Right renal cortex interstitium (tissue), 3 donors: ENCODE results near the gene CHRM5. TPM values are rescaled to one million over a fixed set of nuclear protein-coding genes. Genes with fewer than 3 reads are reported as not detected.

Experiments used
- DNase-seq, 3 donors: peaks; one replicate each; pipeline ENCODE4 v3.0.0-alpha.2; 2013; ENCODE audit warnings: low read depth in 3 of 3, low spot score in 2 of 3
- polyA plus RNA-seq, 3 donors: library from polyadenylated mRNA; unstranded; fragments of 120-200 nt; gene quantifications; one replicate each; pipeline ENCODE4 v1.2.1, GENCODE V29; 2013; ENCODE audit not compliant: insufficient read length in 3 of 3

CHRM5 gene, protein sequence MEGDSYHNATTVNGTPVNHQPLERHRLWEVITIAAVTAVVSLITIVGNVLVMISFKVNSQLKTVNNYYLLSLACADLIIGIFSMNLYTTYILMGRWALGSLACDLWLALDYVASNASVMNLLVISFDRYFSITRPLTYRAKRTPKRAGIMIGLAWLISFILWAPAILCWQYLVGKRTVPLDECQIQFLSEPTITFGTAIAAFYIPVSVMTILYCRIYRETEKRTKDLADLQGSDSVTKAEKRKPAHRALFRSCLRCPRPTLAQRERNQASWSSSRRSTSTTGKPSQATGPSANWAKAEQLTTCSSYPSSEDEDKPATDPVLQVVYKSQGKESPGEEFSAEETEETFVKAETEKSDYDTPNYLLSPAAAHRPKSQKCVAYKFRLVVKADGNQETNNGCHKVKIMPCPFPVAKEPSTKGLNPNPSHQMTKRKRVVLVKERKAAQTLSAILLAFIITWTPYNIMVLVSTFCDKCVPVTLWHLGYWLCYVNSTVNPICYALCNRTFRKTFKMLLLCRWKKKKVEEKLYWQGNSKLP
- under 1 TPM; 0.07 to 0.17 (median 0.15) TPM for polyA plus RNA-seq

DNA sequence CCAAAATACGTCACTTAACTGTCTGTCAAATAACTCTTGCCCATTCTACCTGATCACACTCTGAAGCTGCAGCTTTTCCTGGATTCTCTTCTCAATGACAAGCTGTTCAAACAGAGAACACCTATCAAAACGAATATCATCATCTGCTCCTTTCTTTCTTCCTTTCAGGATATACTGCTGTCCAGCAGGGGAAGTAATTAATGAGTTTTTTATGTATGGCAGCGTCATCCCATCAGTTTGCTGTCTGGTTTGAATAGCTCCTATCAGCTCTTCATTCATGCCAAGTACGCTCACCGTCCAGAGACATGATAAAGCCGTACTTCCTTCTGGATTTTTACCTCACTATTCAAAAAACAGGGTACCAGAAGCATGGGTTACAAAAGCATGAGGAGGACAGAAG is at the start of gene CHRM5:
TSS of gene CHRM5 (plus strand) at position 274 of the 400 bp plus-strand sequence. CDS start 94,221 bp downstream, outside the sequence.
- no peak for DNase-seq

DNA sequence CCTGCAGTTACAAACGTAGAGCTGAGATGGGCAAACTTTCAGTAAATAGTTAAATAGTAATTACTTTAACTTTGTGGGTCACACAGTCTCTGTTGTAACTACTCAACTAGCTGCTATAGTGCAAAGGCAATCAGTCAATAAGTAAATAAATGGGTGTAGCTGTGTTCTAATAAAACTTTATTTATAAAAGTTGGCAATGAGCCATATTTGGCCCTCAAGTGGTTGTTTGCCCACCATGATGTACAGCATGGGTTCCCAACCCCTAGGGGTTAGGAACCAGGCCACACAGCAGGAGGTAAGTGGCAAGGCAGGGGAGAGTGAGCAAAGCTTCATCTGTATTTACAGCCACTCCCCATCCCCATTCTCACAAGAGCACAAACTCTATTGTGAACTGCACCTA is 44.9 kb upstream of the CHRM5 start:
- DNase-seq = no peak

DNA sequence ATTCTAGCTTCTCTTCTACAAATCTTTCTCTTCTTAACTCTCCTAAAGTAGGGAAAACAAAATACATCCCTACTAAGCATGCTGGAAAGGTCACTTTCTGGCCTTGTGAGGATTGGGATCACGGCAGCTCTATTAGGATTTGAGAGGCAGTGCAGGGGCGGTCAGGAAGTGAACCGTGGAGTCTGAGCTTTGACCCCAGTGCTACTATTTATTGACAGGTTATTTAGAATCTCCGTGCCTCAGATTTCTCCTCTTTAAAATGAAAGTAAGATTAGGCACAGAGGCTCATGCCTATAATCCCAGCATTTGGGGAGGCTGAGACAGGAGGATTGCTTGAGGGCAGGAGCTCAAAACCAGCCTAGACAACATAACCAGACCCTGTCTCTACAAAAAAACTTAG is 42.0 kb upstream of the CHRM5 start:
- DNase-seq = no peak

DNA sequence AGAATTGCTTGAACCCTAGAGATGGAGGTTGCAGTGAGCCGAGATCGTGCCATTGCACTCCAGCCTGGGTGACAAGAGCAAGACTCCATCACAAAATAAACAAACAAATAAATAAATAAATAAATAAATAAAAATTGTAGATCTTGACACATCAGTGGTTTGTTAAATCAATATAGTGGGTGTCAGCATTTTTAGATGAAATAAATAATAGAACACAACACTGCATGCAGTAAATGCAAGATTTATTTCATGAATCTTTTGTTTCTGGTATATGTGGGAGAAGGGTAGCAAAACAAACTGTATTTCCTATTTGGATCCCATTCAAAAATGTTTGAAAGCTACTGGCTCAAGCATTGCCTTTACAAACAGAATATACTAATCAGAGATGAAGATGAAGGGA is 35.6 kb upstream of the CHRM5 start:
- DNase-seq = no peak

DNA sequence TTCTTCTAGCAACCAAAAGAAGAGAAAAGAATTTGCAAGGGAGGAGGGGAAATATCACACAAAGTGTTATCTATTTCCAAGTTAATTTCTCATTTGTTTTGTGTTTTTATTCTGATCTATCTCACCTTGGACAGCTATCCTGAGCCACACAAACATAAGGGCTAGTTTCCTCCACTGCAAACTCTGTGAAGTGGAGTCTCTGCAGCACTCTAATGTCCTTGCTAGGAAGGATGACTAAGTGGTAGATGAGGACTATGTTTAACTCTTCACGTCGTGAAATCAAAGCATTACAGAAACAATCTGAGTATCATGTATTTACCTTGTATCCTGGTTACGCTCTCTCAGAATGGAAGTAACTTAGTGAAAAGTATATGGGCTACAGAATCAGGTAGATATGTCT is 33.9 kb upstream of the CHRM5 start:
- no peak for DNase-seq

DNA sequence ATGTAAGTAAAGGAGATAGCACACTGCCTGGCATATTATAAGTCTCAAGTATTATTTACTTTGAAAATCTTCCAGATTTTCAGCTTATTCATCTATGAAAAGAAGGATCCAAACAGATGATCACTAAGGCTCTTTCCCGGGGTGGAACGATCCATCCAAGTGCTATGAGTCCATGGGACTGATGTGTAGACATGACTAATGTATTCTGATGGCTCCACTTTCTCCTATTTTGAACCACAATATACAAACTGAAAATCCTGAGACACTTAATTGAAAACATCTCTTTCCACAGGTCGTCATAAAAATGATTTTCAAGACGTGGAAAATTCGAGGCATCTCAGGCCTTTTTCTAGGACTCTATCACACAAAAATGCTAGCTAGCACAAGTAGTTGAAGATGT is 33.4 kb upstream of the CHRM5 start:
- DNase-seq = no peak

DNA sequence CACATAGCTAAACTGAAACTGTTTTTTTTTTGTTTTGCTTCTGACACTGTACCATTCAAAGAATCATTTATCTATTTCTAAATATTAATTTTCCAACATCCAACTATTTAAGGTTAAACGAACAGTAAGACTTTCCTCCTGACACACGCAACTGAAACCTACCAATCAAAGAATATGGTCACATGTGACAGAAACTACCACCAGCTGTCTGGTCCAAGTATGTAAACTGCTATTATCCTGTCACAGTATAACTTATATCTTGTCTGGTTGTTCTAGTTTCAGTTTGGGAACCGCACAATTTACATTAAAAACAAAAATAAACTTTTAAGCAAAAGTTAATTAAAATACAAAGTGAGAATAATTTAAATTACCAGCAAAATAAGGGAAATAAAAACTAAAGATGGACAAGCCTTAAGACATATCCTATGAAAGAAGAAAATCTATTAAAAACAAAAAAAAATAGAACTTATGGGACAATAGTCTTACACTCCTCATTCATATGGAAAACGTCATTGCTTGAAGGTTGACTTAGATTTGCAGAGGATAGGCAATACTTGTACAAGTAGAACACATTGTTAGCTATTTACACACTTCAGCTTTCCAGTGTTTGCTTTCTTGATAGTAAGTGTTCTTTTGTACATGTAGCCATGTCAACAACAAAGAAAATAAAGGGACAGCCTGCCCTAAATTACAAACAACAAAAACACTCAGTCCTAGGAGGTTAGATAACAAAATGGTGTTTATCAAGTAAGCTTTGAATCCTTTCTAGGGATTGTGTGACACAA is 26.8 kb upstream of the CHRM5 start:
- no peak for DNase-seq

DNA sequence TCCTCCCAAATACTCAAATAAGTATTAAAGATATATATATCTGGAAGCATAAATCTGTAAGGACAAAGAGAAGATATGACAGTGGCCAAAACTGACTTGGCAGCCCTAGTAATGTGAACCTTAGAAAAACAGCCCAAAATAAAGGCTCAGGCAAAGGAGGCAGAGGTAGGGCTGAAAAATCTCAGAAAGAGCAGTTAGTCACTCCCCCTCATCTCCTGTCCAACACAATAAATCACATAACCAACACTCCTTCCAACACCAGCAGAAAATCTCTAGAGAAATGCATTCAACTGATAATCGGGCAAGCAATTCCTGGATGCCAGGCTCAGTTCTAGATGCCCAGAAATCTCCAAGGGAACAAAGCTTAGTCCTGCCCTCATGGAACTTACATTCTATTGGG is 22.1 kb upstream of the CHRM5 start:
- DNase-seq = peak in 2 of 3 donors; percentile 25 to 30

DNA sequence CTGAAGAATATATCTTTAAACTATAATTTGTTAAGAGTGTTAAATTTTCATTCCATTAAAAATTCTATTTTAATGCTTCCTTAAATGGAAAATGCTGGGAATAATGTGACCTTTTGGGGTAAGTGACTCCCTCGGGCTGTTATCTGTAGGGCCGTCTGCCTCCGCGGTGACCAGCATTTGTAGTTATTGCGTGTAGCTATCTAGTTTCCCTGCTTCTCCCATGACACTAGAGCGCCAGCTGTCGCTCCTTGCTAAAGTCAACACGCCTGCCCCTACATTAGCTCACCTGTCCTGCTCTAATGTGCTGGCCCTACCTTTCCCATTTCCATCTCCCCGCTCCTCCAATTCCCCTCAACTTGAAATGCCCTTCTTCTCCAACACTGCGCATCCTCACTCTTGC is 12.4 kb upstream of the CHRM5 start:
- no peak for DNase-seq

DNA sequence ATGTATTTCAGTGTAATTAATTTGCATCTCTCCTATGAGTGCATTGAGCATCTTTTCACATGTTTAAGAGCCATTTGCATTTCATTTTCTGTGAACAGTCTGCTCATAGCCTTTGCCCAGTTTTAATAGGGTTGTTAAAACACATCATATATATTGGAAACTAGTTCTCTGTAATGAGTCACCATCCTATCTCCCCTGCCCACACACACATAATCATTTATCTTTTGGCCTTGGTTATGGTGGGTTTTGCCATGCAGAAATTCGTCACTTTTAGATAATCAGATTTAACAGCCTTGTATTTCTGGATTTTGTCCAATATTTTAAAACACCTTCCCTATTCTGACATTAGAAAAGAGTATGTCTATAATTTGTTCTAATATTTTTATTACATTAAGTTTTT is 11.9 kb upstream of the CHRM5 start:
- no peak for DNase-seq

DNA sequence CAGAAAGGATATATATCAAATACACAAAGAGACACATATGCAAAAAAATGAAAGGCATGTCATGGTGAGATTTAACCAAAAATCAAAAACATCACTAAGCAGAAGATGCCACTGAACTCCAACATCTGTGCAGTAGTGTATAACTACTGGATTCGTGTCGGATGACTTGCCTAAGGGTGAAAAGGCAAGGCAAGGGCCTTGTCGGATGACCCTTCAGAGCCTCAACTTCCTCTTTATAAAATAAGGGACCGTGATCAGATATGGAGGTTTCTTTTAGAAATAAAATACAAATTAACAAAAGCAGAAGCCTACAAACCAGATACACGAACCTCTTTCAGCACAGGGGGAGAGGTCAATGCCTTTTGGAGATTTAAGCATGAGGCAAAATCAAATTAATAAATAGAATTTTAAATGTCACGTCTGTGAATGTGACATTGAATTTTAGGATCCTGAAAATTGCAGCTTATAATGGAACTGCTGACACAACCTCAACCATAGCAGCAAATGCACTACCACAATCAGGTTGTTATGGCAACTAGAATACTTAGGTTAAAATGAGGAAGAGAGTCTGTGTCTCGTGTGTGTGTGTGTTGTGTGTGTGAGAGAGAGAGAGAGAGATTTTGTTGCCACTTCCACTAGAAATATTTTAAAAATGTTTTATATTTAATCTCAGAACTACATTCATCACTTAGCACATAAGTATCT is 8.3 kb upstream of the CHRM5 start:
- no peak for DNase-seq

DNA sequence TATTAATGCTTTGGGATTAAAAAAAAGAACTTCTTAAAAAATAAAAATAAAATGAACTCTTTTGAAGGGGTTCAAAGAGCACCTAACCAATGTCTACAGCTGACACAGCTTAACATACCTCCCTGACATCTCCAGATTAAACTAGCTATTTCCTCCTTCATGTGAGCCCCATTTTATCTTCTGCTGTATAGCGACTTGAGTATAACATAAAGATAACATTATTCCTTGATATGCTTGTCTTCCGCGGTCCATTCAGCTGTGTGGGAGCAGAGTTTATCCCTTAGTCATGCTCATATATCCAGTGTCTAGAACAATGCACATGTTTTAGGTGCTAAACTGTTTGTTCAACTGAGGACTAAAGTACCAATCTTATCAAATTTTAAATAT is 7.8 kb upstream of the CHRM5 start:
- no peak for DNase-seq

DNA sequence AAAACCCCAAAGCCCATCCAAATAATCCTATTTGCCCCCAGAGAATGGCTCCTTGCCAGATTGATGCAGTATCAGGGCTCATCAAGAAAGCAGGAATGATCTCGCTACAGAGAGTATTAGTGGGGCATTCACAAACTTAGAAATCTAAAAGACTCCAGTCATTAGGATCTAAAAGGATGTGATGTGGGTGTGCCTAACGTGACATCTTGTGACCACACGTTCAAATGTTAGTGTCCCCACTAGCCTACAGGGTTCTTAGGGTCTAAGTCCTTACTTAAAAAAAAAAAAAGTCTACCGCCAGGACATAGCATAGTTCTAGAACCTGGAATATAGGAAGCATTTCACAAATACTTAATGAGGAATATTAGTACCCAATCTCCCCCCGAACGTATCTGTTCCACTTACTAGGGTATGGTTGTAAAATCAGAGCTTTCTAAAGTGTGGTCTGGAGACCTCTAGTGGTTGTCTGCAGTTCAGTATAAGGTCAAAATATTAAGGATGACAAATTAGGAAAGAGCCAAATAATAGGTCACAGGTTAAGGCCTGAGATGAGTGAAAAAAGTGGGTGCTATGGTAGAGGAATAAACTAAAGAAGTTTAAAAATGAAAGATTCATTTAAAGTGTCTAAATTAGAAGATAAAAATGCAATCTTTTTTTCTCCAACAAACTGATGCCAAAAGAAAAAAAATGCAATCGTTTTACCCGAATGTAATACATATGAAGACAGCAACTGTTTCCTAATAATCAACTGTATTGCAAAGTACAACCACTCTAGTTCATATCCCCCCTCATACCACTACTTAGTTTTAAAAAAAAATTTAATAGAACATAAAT is 4.2 kb upstream of the CHRM5 start:
- no peak for DNase-seq

DNA sequence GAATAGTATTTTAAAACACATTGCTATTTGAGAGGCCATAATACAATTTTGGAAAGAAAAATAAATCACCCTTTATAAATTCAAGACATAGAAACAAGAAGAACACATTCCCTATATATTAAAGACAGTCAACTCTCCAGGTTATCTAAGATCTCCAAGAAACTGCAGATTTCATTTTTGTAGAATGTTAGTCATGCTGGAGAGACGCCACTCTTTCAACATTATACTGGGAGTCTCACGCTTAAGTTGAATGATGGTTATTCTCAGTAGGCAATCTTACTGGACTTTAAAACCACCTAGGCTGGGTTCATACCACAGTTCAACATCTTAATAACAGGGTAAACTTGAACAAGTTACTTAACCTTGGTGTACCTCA is 3.6 kb upstream of the CHRM5 start:
- DNase-seq = no peak

DNA sequence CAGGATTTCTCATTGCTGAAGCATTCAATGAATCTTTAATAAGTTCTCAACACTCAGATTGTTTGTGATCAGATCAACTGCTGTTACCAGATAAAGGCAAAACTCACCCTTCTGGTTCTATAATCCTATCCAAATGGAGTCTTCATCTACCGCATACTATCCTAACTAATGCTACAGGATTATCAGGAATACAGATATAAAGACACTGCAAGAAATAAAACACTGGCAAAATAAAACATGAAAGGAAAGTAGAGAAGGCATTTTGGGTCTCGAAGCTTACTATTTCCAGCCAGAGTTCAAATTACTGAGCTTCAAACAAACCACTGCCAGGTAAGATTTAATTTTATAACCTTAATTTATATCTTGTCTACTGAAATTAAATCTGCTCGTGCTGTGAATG is 524 bp downstream of the CHRM5 start:
- no peak for DNase-seq

DNA sequence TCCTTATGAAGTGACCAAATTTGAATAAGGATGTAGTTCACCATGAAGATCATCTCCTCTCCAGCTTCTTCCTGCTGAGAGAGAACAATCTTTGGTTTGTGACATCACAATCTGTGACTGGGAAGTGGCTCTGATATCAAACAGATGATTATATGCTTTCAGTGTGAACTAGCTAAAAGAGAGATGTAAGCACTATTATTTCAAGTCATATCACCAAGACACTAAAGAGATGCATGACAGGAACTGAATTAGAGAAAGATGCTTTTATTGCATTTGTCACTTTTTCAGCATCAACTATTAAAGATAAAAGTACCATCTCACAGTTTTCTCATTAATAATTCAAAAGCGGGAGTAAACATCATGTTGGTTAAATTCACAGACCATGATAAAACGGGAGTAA is 3.5 kb downstream of the CHRM5 start:
- no peak for DNase-seq

DNA sequence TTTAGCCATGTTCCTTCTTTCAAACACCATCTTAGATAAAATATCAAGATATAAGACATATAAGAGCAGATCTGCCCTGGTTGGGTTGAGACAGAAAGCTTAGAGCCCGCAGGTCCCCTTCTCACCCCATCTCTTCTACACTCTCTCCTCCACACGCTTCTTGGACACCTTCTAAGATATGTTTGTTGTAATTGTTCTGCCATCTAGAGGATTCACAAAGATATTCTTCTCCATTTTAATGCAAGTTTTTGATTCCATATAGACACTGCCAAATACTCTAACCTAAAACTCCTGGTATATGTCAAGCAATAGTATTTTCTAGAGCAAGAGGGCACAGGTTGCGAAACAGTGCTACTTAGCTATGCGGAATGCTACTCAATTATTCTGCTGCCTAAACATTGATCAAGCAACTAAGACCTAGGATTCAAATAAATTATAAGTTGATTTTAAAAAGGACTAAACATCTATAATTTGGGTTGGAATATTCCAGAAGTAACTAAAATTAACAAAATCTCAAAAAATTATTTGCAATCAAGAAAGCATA is 6.8 kb downstream of the CHRM5 start:
- no peak for DNase-seq

DNA sequence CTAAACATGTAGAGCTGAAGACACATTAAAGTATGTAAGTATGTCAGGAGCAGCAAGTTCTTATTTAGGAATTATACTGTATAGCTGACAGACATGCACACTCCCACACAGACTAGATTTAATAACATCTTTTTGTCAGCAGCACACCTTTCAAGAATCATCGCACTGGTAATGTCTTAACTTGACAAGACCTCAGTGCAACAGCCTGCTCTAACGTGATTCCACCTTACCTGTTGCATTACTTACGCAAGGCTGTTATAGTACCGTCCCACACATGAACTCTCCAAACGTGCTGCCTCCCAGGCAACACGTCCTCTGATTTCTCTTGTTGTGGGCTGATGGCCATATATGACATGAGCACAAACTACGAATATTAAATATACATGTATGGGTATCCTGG is 11.9 kb downstream of the CHRM5 start:
- no peak for DNase-seq

DNA sequence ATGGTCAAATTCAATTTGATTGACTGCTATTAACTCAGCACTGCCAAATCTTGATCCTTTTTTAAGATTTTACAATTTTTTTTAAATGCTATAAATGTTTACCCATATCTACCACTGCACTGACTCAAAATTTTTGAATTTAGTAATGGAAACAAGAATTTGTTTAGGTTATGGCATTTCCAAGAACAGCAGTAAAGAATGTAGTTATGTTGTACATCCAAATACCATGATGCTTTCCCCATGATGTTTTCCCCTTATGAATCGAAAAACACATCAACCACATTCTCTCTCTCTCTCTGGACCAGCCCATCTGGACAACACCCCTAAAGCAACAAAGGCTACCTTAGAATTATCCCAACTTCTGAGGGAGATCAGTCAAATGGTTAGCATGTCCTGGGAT is 14.2 kb downstream of the CHRM5 start:
- DNase-seq = no peak

DNA sequence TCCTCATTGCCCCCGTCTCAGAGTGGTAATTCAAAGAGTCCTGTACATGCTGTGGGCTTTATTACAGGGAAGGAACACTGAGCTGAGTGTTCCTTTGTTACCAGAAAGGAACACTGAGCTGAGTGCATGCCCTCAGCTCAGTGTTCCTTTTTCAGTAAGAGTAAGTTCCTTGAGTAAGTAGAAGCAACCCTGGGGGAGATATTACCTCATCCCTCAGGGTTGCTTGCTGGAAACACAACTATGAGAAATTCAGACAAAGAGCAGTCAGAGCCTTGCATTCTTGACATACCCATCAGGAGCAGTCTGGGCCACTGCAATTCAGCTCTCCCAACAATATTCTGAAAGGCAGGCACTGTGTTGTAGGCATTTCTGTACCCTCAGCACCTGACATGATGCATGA is 17.0 kb downstream of the CHRM5 start:
- no peak for DNase-seq
